NCI-H345 (cell line): Measurements from ENCODE around the gene TFDP1.

Source experiments
- DNase-seq: peaks from one replicate; lab custom pipeline; 2025; lab: John Stamatoyannopoulos, UW

Gene TFDP1

DNA sequence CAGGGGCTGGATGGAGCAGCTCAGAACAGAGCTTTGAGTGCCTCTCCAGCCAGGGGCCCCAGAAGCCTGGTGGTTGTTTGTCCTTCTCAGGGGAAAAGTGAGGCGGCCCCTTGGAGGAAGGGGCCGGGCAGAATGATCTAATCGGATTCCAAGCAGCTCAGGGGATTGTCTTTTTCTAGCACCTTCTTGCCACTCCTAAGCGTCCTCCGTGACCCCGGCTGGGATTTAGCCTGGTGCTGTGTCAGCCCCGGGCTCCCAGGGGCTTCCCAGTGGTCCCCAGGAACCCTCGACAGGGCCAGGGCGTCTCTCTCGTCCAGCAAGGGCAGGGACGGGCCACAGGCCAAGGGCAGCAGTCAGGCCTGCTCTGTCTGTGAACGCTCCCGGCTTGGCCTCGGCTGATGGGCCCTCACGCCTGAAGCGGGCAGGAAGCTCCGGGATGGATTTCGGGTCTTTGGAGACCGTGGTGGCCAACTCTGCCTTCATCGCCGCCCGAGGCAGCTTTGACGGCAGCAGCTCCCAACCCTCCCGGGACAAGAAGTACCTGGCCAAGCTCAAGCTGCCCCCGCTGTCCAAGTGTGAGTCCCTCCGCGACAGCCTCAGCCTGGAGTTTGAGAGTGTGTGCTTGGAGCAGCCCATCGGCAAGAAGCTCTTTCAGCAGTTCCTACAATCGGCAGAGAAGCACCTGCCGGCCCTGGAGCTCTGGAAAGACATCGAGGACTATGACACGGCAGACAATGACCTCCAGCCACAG is 82.6 kb downstream of the TFDP1 start, which contains the start of gene GRK1:
GRK1 (plus strand) TSS at position 269 of the 751 bp plus-strand sequence; CDS start at position 437, 168 bp downstream.
- DNase-seq, result no peak

DNA sequence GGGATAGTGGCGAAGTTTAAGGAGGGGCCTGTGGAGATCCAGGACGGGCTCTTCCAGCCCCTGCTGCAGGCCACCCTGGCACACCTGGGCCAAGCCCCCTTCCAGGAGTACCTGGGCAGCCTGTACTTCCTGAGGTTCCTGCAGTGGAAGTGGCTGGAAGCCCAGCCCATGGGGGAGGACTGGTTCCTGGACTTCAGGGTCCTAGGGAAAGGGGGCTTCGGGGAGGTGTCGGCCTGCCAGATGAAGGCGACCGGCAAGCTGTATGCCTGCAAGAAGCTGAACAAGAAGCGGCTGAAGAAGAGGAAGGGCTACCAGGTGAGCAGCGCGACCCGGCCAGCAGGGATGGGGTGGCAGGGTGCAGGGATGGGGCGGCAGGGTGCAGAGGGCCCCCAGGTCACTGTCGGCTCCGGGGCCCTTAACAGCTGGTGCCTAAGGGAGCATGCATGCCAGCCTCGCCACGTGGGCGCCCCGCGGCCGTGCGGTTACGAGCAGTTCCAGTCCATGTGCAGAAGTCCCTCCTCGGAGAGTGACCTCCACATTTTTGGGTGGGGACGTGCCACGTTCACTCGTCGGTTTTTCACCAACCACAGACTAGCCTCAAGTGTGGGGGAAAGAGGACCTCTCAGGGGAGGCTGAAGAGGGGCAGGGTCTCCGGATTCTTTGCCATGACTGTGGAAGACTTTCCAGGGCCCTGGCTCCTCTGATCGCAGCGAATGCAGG is 83.4 kb downstream of the TFDP1 start:
- DNase-seq, result no peak

DNA sequence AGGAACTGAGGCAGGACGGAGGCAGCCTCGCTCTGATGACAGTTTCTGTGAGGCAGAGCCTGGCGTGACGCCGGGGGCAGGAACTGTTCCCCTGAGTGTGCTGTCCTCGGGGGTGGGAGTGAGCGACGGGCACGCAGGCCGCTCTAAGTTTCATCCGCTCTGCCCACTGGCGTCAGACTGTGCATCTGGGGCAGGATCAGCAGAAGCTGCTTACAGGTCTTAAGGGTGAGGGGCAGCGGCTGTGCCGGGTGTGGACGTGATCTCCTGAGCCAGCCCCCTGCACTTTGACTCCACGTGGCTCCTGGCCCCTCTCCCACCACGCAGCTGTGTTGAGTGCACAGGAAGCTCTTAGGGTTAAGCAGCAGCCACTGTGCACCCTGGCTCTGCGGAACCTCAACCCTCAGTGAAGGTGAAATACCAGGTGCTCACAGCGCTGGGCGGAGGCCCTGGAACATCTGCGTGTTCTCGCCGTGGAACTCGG is 84.0 kb downstream of the TFDP1 start:
- DNase-seq, result no peak

DNA sequence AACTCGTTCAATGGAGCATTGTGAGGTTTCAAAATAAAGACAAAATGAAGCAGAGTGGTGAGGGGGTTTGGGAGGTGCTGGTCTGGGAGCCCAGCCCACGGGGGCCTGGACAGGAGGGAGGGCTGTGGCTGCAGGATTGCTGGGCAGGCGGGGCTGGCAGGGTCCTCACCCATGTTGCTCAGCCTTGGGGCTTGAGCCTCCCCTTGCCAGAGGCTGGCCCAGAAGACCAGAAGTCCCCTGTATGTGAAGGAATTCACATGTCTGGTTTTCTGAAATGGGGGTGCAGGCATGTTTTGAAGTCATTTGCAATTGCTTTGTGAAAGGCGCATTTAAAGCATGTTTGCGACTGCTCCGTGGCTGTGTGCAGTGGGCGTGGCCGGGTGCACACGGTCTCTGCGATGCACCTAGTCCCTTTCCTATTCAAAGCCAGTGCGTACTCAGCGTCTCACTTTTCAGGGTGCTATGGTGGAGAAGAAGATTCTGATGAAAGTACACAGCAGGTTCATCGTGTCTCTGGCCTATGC is 84.7 kb downstream of the TFDP1 start:
- DNase-seq, result no peak

GRCh38 chr13:113669755-113670341 is 85.3 kb downstream of the TFDP1 start:
- DNase-seq, result no peak

DNA sequence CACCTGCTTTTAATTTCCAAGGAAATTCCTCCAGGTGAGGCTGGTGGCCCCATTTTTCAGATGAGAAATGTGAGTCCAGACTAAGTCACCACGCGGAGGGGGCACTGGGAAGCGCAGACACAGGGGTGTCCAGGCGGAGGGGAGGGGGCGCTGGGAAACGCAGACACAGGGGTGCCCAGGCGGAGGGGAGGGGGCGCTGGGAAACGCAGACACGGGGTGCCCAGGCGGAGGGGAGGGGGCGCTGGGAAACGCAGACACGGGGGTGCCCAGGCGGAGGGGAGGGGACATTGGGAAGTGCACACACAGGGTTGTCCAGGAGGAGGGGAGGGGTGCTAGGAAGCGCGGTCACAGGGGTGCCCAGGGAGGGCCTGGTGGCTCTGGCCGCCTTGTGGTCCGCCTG is 86.0 kb downstream of the TFDP1 start:
- DNase-seq, result no peak

- DNase-seq, result no peak
These were observed 86.8 kb downstream of the TFDP1 start for GRCh38 chr13:113671066-113672001.

DNA sequence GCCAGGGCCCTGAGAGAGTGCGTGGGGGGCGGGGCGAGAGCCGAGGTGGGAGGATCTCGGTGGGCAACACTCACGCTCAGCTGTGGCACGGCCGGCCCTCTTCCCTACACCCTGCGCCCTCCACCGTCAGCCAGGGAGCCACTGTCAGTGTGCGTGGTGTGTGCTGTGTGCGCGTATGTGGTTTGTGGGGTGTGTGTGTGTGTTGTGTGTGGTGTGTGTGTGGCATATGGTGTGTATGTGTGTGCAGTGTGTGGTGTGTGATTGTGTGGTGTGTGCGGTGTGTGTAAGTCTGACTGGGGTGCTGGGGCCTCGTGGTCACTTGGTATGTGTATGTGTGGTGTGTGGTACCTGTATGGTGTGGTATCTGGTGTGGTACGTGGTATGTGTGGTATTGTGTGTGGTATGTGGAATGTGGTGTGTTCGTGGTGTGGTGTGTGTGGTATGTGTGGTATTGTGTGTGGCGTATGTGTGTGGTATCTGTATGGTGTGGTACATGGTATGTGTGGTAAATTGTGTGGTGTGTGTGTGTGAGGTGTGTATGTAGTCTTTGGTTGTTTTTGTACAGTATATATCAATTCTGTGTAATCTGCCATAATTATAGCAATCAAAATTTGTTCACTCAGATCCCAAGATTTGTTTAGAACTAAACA is 87.6 kb downstream of the TFDP1 start:
- DNase-seq, result no peak
